ENCODE data around the gene SYNE2. TPM values are rescaled to one million over a fixed set of nuclear protein-coding genes. Genes with fewer than 3 reads are reported as not detected.

SYNE2 gene
- total and polyA plus RNA-seq, 10 of the 15 experiments (the other 5 are each of a cell fraction or from before 2014, with no cell fraction given): 2.1 to 52.7 (median 38.1) TPM

- no peaks in the 10 kb centered on the region for H3K4me1 ChIP-seq (ENCODE audit: control insufficient read depth, insufficient read depth, low read length)
- no peak for DNase-seq (ENCODE audit: low read depth, low spot score)
- no TSS peak for BruUV-seq (replicated peaks)
- intact Hi-C loops (cut with micrococcal nuclease; ENCODE audit: unreplicated experiment): no loop called here
- no peaks in the 10 kb centered on the region for H3K27me3 ChIP-seq (replicated peaks in 1 of 2; ENCODE audit: control insufficient read depth in 2 of 2, insufficient read depth in 2 of 2, low read length in 1 of 2)
- H3K9ac ChIP-seq (ENCODE audit: control insufficient read depth, insufficient read depth, low read length): no peak overlapping the region
- ChIA-PET POLR2A (interaction anchor here (0.6 kb wide), 2 partner anchors 14 to 141 kb away, joined by 3 to 5 read pairs; no protein-coding TSS in a partner anchor), CTCF (interaction anchor here (0.8 to 1.1 kb wide), 2 partner anchors 64 to 227 kb away, joined by 3 read pairs; no protein-coding TSS in a partner anchor), SMC1A (ENCODE audit: uncharacterized antibody, unreplicated experiment) (interaction anchor here (0.6 kb wide), 1 partner anchor 182 kb away, joined by 3 read pairs; no protein-coding TSS in a partner anchor), RAD21 (ENCODE audit: unreplicated experiment) (interaction anchor here (0.7 to 1.0 kb wide), 2 partner anchors 93 to 219 kb away, joined by 3 read pairs; no protein-coding TSS in a partner anchor)
- ATAC-seq: no peak
- H2AFZ ChIP-seq (ENCODE audit: control insufficient read depth, low read depth, low read length): no peak overlapping the region
- no peak overlapping the region for H3K27ac ChIP-seq (ENCODE audit: control insufficient read depth, insufficient read depth)
- WGBS (ENCODE audit: insufficient coverage, insufficient replicate concordance, low lambda C conversion rate, missing lambda C conversion rate): 100% methylated on average over 1 of the region's 1 CpG
- peaks cover 1 to 11% of the 10 kb centered on the region in 2 experiments; a peak in 2 of 4 replicates for H3K36me3 ChIP-seq (ENCODE audit: control insufficient read depth in 2 of 2, insufficient read depth in 2 of 2, low read length in 1 of 2)
- no peak overlapping the region for H3K4me2 ChIP-seq (ENCODE audit: control insufficient read depth, insufficient read depth)
- no peak overlapping the region for H3K4me3 ChIP-seq
- no peak for FAIRE-seq
- H4K20me1 ChIP-seq (ENCODE audit: control insufficient read depth, insufficient read depth): no peaks in the 10 kb centered on the region
- H3K9me3 ChIP-seq (replicated peaks; ENCODE audit: control insufficient read depth, insufficient read depth, low read length): no peaks in the 10 kb centered on the region
- in situ Hi-C loops (cut with MboI): no loop called here
- TF ChIP-seq NFXL1 (IDR thresholded peaks at IDR 0.05; ENCODE audit: borderline replicate concordance) (no peak), SRF (IDR thresholded peaks at IDR 0.05; ENCODE audit: low read depth in 2 of 2, low read length in 2 of 2) (no peak)
- no peaks in the 10 kb centered on the region for H3K79me2 ChIP-seq (ENCODE audit: control insufficient read depth, insufficient read depth, low read length)
These were observed 222.8 kb downstream of the SYNE2 start for GRCh38 chr14:64075613-64076005.

GRCh38 chr14:64080452-64080851 lies 227.6 kb downstream of the SYNE2 start:
- Histone ChIP-seq H3K4me3 (no peak overlapping the region), H3K79me2 (ENCODE audit: control insufficient read depth, insufficient read depth, low read length) (no peaks in the 10 kb centered on the region), H3K27me3 (replicated peaks in 1 of 2; ENCODE audit: control insufficient read depth in 2 of 2, insufficient read depth in 2 of 2, low read length in 1 of 2) (no peaks in the 10 kb centered on the region), H3K4me2 (ENCODE audit: control insufficient read depth, insufficient read depth) (no peak overlapping the region), H3K9ac (ENCODE audit: control insufficient read depth, insufficient read depth, low read length) (no peak overlapping the region), H2AFZ (ENCODE audit: control insufficient read depth, low read depth, low read length) (no peak overlapping the region), H3K4me1 (ENCODE audit: control insufficient read depth, insufficient read depth, low read length) (no peaks in the 10 kb centered on the region), H3K36me3 (ENCODE audit: control insufficient read depth in 2 of 2, insufficient read depth in 2 of 2, low read length in 1 of 2) (peaks cover 4 to 9% of the 10 kb centered on the region in 2 experiments; a peak in 3 of 4 replicates), H3K9me3 (replicated peaks; ENCODE audit: control insufficient read depth, insufficient read depth, low read length) (no peaks in the 10 kb centered on the region), H4K20me1 (ENCODE audit: control insufficient read depth, insufficient read depth) (no peaks in the 10 kb centered on the region), H3K27ac (ENCODE audit: control insufficient read depth, insufficient read depth) (no peak overlapping the region)
- intact Hi-C loops (cut with micrococcal nuclease; ENCODE audit: unreplicated experiment) (no loop called here), in situ Hi-C loops (cut with MboI) (no loop called here)
- ATAC-seq (no peak), FAIRE-seq (no peak), DNase-seq (ENCODE audit: low read depth, low spot score) (no peak)
- 98% methylated on average over 2 of the region's 2 CpGs for WGBS (ENCODE audit: insufficient coverage, insufficient replicate concordance, low lambda C conversion rate, missing lambda C conversion rate)
- BruUV-seq (replicated peaks): no TSS peak
- CTCF ChIA-PET: interaction anchor here (1.6 kb wide), 1 partner anchor 223 kb away, joined by 3 read pairs; no protein-coding TSS in a partner anchor
- SMC1A ChIA-PET (ENCODE audit: uncharacterized antibody, unreplicated experiment): no interaction called here
- POLR2A ChIA-PET: no interaction called here
- RAD21 ChIA-PET (ENCODE audit: unreplicated experiment): no interaction called here
- TF ChIP-seq ELK1 (IDR thresholded peaks at IDR 0.05; ENCODE audit: low read depth, low read length): no peak
- no peak for TF ChIP-seq SRF (IDR thresholded peaks at IDR 0.05; ENCODE audit: low read depth in 2 of 2, low read length in 2 of 2)
- no peak for TF ChIP-seq HSF1 (IDR thresholded peaks at IDR 0.05; ENCODE audit: low read depth, low read length)
- no peak for TF ChIP-seq RCOR1 (conservative IDR thresholded peaks at IDR 0.05; ENCODE audit: low read depth, low read length)
- no peak for TF ChIP-seq POLR2AphosphoS5 (IDR thresholded peaks at IDR 0.05; ENCODE audit: low read length)
- TF ChIP-seq PAX5 (IDR thresholded peaks at IDR 0.05; ENCODE audit: borderline replicate concordance, low read depth, low read length): no peak
- TF ChIP-seq EP300 (IDR thresholded peaks at IDR 0.05; ENCODE audit: borderline replicate concordance in 1 of 2, control insufficient read depth in 1 of 2, low read depth in 2 of 2, low read length in 2 of 2): no peak
- no peak for TF ChIP-seq RELA (IDR thresholded peaks at IDR 0.05; ENCODE audit: borderline replicate concordance, partially characterized antibody)
- no peak for TF ChIP-seq BHLHE40 (IDR thresholded peaks at IDR 0.05; ENCODE audit: borderline replicate concordance in 1 of 2, low read depth in 2 of 2, low read length in 1 of 2)
- TF ChIP-seq WRNIP1 (IDR thresholded peaks at IDR 0.05; ENCODE audit: borderline replicate concordance, low read depth, low read length): no peak
- TF ChIP-seq NR2C2 (IDR thresholded peaks at IDR 0.05; ENCODE audit: borderline replicate concordance, control insufficient read depth, insufficient read length, low read depth): no peak
- no peak for TF ChIP-seq ZNF622 (IDR thresholded peaks at IDR 0.05)
